Thyroid gland (tissue), 4 donors: Measurements from ENCODE around the gene KIRREL1.

ENCODE experiments used
- CTCF ChIP-seq, 6 experiments: fragments of 200-600 bp in 3 of 6; fragments of 450-650 bp in 3 of 6; sonication (generic) in 3 of 6; IDR thresholded peaks; one replicate each; pipeline ENCODE4 v1.5.1; 2016 to 2019; ENCODE audit warnings: antibody characterized with exemption in 6 of 6, mild to moderate bottlenecking in 2 of 6, inconsistent platforms in 1 of 6, moderate library complexity in 1 of 6
- POLR2A ChIP-seq, 2 donors: fragments of 450-650 bp; IDR thresholded peaks; one replicate each; pipeline ENCODE4 v1.6.1; 2017; ENCODE audit warnings: antibody characterized with exemption in 2 of 2, mild to moderate bottlenecking in 2 of 2, moderate library complexity in 1 of 2

DNA sequence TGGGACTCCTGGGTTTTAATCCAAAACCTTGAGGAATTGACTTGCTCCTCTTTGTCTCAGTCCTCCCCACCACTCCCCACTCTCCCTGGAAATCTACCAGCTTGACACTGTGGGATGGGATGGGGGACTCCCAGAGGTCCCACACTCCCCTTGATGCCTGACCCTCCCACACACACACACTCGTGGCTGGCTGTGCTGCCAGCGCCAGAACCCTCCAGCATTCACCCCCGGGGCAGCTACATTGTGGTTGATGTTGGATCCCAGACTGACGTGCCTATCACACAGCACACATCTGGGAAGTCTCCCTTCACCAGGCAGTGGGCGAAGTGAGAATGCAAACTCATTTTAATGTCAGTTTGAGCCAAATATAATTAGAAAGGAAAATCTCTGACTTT, 10.0 kb downstream of the KIRREL1 start:
- TF ChIP-seq CTCF (IDR thresholded peaks at IDR 0.05), result no peak
- no peak for TF ChIP-seq POLR2A (IDR thresholded peaks at IDR 0.05)
